H9 (cell line): ENCODE measurements around the gene PRX. TPM values are rescaled to one million over a fixed set of nuclear protein-coding genes. Genes with fewer than 3 reads are reported as not detected.

Source experiments
- DNase-seq: peaks from one replicate; pipeline ENCODE4 v3.0.0-alpha.2; 2017
- H2AFZ ChIP-seq: one replicate; pipeline ENCODE4 v1.6.1; 2013; ENCODE audit warnings: mild to moderate bottlenecking, low read length, control low read depth, moderate library complexity
- H2AK5ac ChIP-seq: 2 replicates; pipeline ENCODE4 v1.6.1; 2013; ENCODE audit warnings: low read length, control low read depth, mixed read lengths; ENCODE audit not compliant: insufficient read length
- H2BK120ac ChIP-seq: one replicate; pipeline ENCODE4 v1.6.1; 2013; ENCODE audit warnings: low read depth, mild to moderate bottlenecking, low read length, control low read depth, inconsistent platforms; ENCODE audit not compliant: poor library complexity, severe bottlenecking
- H2BK12ac ChIP-seq: 2 replicates; pipeline ENCODE4 v1.6.1; 2013; ENCODE audit warnings: low read length, control low read depth, mixed read lengths, low read depth; ENCODE audit not compliant: insufficient read length
- H2BK15ac ChIP-seq: 2 replicates; pipeline ENCODE4 v1.6.1; 2013; ENCODE audit warnings: low read depth, low read length, control low read depth
- H2BK20ac ChIP-seq: one replicate; pipeline ENCODE4 v1.6.1; 2013; ENCODE audit warnings: low read depth, mild to moderate bottlenecking, low read length, control low read depth, inconsistent platforms; ENCODE audit not compliant: poor library complexity, severe bottlenecking
- H2BK5ac ChIP-seq: 2 replicates; pipeline ENCODE4 v1.6.1; 2013; ENCODE audit warnings: low read length, control low read depth, mixed read lengths; ENCODE audit not compliant: insufficient read length
- H3K14ac ChIP-seq: 2 replicates; pipeline ENCODE4 v1.6.1; 2013; ENCODE audit warnings: low read length, control low read depth; ENCODE audit not compliant: insufficient read depth
- H3K18ac ChIP-seq: 2 replicates; pipeline ENCODE4 v1.6.1; 2013; ENCODE audit warnings: low read depth, mild to moderate bottlenecking, mixed read lengths, low read length, control low read depth; ENCODE audit not compliant: insufficient read length
- H3K23ac ChIP-seq: 2 replicates; pipeline ENCODE4 v1.6.1; 2013; ENCODE audit warnings: low read length, control low read depth, mixed read lengths, low read depth; ENCODE audit not compliant: insufficient read length
- H3K23me2 ChIP-seq: 2 replicates; pipeline ENCODE4 v1.6.1; 2013; ENCODE audit warnings: low read depth, mild to moderate bottlenecking, mixed read lengths, low read length, control low read depth; ENCODE audit not compliant: insufficient read length, poor library complexity, severe bottlenecking
- H3K27ac ChIP-seq: 2 replicates; pipeline ENCODE4 v1.5.1; 2013; ENCODE audit warnings: low read length, control low read depth, mixed read lengths, low read depth; ENCODE audit not compliant: insufficient read length
- H3K27me3 ChIP-seq: 2 replicates; pipeline ENCODE4 v1.6.1; 2013; ENCODE audit warnings: low read length, control low read depth, inconsistent platforms; ENCODE audit not compliant: insufficient read depth
- H3K4ac ChIP-seq: 2 replicates; pipeline ENCODE4 v1.6.1; 2013; ENCODE audit warnings: low read depth, mild to moderate bottlenecking, control low read depth, inconsistent platforms, low read length, moderate library complexity
- H3K4me1 ChIP-seq: 2 replicates; pipeline ENCODE4 v1.6.1; 2013; ENCODE audit warnings: low read length, control low read depth, inconsistent platforms; ENCODE audit not compliant: insufficient read depth
- H3K4me2 ChIP-seq: 2 replicates; pipeline ENCODE4 v1.6.1; 2013; ENCODE audit warnings: low read length, control low read depth, mixed read lengths; ENCODE audit not compliant: insufficient read length, insufficient read depth
- H3K56ac ChIP-seq: 2 replicates; pipeline ENCODE4 v1.6.1; 2013; ENCODE audit warnings: low read depth, mild to moderate bottlenecking, mixed read lengths, low read length, control low read depth; ENCODE audit not compliant: insufficient read length
- H3K79me1 ChIP-seq: 2 replicates; pipeline ENCODE4 v1.6.1; 2013; ENCODE audit warnings: low read depth, mild to moderate bottlenecking, moderate library complexity, low read length, control low read depth, inconsistent platforms; ENCODE audit not compliant: insufficient read depth, poor library complexity, severe bottlenecking
- H3K79me2 ChIP-seq: 2 replicates; pipeline ENCODE4 v1.6.1; 2013; ENCODE audit warnings: low read length, control low read depth, inconsistent platforms; ENCODE audit not compliant: insufficient read depth
- H3K9ac ChIP-seq: 2 replicates; pipeline ENCODE4 v1.6.1; 2013; ENCODE audit warnings: low read length, control low read depth, mixed read lengths; ENCODE audit not compliant: insufficient read length; ENCODE audit errors: extremely low read depth
- H3K9me3 ChIP-seq: one replicate; pipeline ENCODE4 v1.6.1; 2013; ENCODE audit warnings: low read depth, low read length, inconsistent platforms; ENCODE audit not compliant: control insufficient read depth
- H3T11ph ChIP-seq: one replicate; pipeline ENCODE4 v1.6.1; 2013; ENCODE audit warnings: mild to moderate bottlenecking, low read length, control low read depth, inconsistent platforms
- H4K20me1 ChIP-seq: one replicate; pipeline ENCODE4 v1.6.1; 2013; ENCODE audit not compliant: control insufficient read depth, insufficient read length, insufficient read depth
- H4K5ac ChIP-seq: 2 replicates; pipeline ENCODE4 v1.6.1; 2013; ENCODE audit warnings: low read depth, mild to moderate bottlenecking, mixed read lengths, low read length, control low read depth; ENCODE audit not compliant: insufficient read length
- H4K8ac ChIP-seq: replicated peaks from 2 replicates; pipeline ENCODE4 v1.6.1; 2013; ENCODE audit warnings: low read length, control low read depth, mixed read lengths, low read depth; ENCODE audit not compliant: insufficient read length
- H4K91ac ChIP-seq: 2 replicates; pipeline ENCODE4 v1.6.1; 2013; ENCODE audit warnings: low read depth, mild to moderate bottlenecking, moderate library complexity, mixed read lengths, low read length, control low read depth; ENCODE audit not compliant: insufficient read length
- H3K27ac Mint-ChIP-seq, 3 experiments: 2 replicates in 2 of 3; 3 replicates in 1 of 3; pipeline ENCODE4 v1.8.0; 2020 to 2021; ENCODE audit warnings: mixed read lengths in 3 of 3, mild to moderate bottlenecking in 1 of 3, moderate library complexity in 1 of 3
- H3K27me3 Mint-ChIP-seq: 2 replicates; pipeline ENCODE4 v1.8.0; 2021; ENCODE audit warnings: low read depth, mild to moderate bottlenecking, moderate library complexity, mixed read lengths
- H3K36me3 Mint-ChIP-seq, 3 experiments: 2 replicates in 2 of 3; 3 replicates in 1 of 3; pipeline ENCODE4 v1.8.0; 2020 to 2021; ENCODE audit warnings: low read depth in 3 of 3, mixed read lengths in 3 of 3; ENCODE audit not compliant: insufficient read depth in 1 of 3
- H3K4me1 Mint-ChIP-seq, 2 experiments: 2 replicates each; pipeline ENCODE4 v1.8.0; 2020; ENCODE audit warnings: mixed read lengths in 2 of 2
- H3K4me3 Mint-ChIP-seq, 2 experiments: 2 replicates in 1 of 2; 3 replicates in 1 of 2; pipeline ENCODE4 v1.8.0; 2020 to 2021; ENCODE audit warnings: mild to moderate bottlenecking in 2 of 2, mixed read lengths in 2 of 2, moderate library complexity in 1 of 2
- H3K9me3 Mint-ChIP-seq, 2 experiments: 2 replicates in 1 of 2; 3 replicates in 1 of 2; pipeline ENCODE4 v1.8.0; 2020; ENCODE audit warnings: mild to moderate bottlenecking in 2 of 2, mixed read lengths in 2 of 2, moderate library complexity in 1 of 2
- CTCF ChIP-seq: fragments of 200-600 bp; sonication (generic); conservative IDR thresholded peaks from 3 replicates; pipeline ENCODE4 v1.8.0; 2021; ENCODE audit warnings: antibody characterized with exemption, mild to moderate bottlenecking
- WGBS: extraction: QIAGEN DNeasy Blood & Tissue Kit; methylation state at CpG from one replicate; pipeline ENCODE4 v1.1.7; 2013; ENCODE audit warnings: missing lambda C conversion rate, low lambda C conversion rate, mixed read lengths; ENCODE audit not compliant: insufficient read length; ENCODE audit errors: extremely low coverage; 5-methylcytosine and 5-hydroxymethylcytosine counted together
- total RNA-seq: library from RNA; stranded (reverse); gene quantifications from 2 replicates; pipeline ENCODE4 v1.2.1, GENCODE V29; 2021

Gene PRX
- total RNA-seq, 1 experiment from 2014 or later = 4.0 TPM

- H4K5ac ChIP-seq = no peak overlapping the region
- H3K56ac ChIP-seq = no peak overlapping the region
- no peaks in the 10 kb centered on the region; a peak in 1 of 7 replicates for H3K36me3 Mint-ChIP-seq
- no peaks in the 10 kb centered on the region for H3K23me2 ChIP-seq
- no peak overlapping the region for H2BK12ac ChIP-seq
- H3K9ac ChIP-seq = no peak overlapping the region
- no peak overlapping the region for H3K23ac ChIP-seq
- no peak overlapping the region for H3K4ac ChIP-seq
- H3K14ac ChIP-seq = no peak overlapping the region
- WGBS = no CpG with 5 or more reads among the region's 9 CpGs
- no peak overlapping the region for H3T11ph ChIP-seq
- no peak overlapping the region for H2BK120ac ChIP-seq
- H3K18ac ChIP-seq = no peak overlapping the region
- H3K9me3 ChIP-seq = no peaks in the 10 kb centered on the region
- H3K4me3 Mint-ChIP-seq = no peak overlapping the region; a peak in 2 of 5 replicates
- 0 out of 7 replicates have a peak overlapping the region, but pooled peaks of 1 of the 3 experiments have one; percentile 35 for H3K27ac Mint-ChIP-seq
- no peak for DNase-seq
- H2AK5ac ChIP-seq = no peak overlapping the region
- no peaks in the 10 kb centered on the region for H3K79me1 ChIP-seq
- H3K27ac ChIP-seq = no peak overlapping the region
- no peak overlapping the region for H4K91ac ChIP-seq
- no peaks in the 10 kb centered on the region for H4K20me1 ChIP-seq
- no peak overlapping the region for H3K4me2 ChIP-seq
- H3K4me1 ChIP-seq = no peaks in the 10 kb centered on the region
- H3K9me3 Mint-ChIP-seq = no peaks in the 10 kb centered on the region
- H2BK15ac ChIP-seq = no peak overlapping the region
- no peak overlapping the region for H2BK20ac ChIP-seq
- no peaks in the 10 kb centered on the region for H3K27me3 ChIP-seq
- H3K27me3 Mint-ChIP-seq = no peaks in the 10 kb centered on the region
- no peak for TF ChIP-seq CTCF
- H4K8ac ChIP-seq = no peak overlapping the region
- H2BK5ac ChIP-seq = no peak overlapping the region
- no peak overlapping the region for H2AFZ ChIP-seq
- H3K79me2 ChIP-seq = no peaks in the 10 kb centered on the region
- H3K4me1 Mint-ChIP-seq = peaks cover 2 to 3% of the 10 kb centered on the region in 2 experiments; a peak in 3 of 4 replicates
These were observed 57.0 kb downstream of the PRX start for GRCh38 chr19:40355975-40356680.
